HEK293 (cell line): Measurements from ENCODE around the gene SGPL1.

Experiments
- CTCF ChIA-PET: fragments of 350-600 bp; formaldehyde crosslinking; extraction: SDS; loops from one replicate; lab custom pipeline; 2021; ENCODE audit warnings: antibody characterized with exemption; lab: Yijun Ruan, JAX
- POLR2A ChIA-PET: fragments of 300-600 bp; formaldehyde crosslinking; extraction: SDS; loops from one replicate; lab custom pipeline; 2020; ENCODE audit warnings: antibody characterized with exemption, inconsistent platforms; lab: Yijun Ruan, JAX
- H3K27ac ChIP-seq: fragments of 200-500 bp; sonication (Bioruptor generic); 2 replicates; pipeline ENCODE4 v1.5.1; 2014; ENCODE audit warnings: low read depth, low read length, control low read depth, inconsistent platforms; ENCODE audit errors: extremely low read depth
- H3K36me3 ChIP-seq, 2 experiments: fragments of 200-500 bp in 1 of 2; sonication (Bioruptor generic) in 1 of 2; 1 replicate in 1 of 2; 2 replicates in 1 of 2; pipeline ENCODE4 v1.5.1; 2014 to 2017; ENCODE audit warnings: inconsistent platforms in 2 of 2, low read length in 2 of 2; ENCODE audit not compliant: control insufficient read depth in 2 of 2, insufficient read depth in 1 of 2
- H3K4me1 ChIP-seq: fragments of 200-500 bp; sonication (Bioruptor generic); 2 replicates; pipeline ENCODE4 v1.5.1; 2014; ENCODE audit warnings: mild to moderate bottlenecking, low read length, inconsistent platforms; ENCODE audit not compliant: control insufficient read depth, insufficient read depth
- H3K4me3 ChIP-seq: 2 replicates; pipeline ENCODE4 v1.5.1; 2011; ENCODE audit warnings: low read depth, mild to moderate bottlenecking, control low read depth, low read length, moderate library complexity
- H3K9me3 ChIP-seq: fragments of 200-500 bp; sonication (Bioruptor generic); 2 replicates; pipeline ENCODE4 v1.5.1; 2014; ENCODE audit warnings: low read depth, low read length, inconsistent platforms; ENCODE audit not compliant: control insufficient read depth, insufficient read depth
- EGR2 ChIP-seq: fragments of 450-650 bp; formaldehyde crosslinking; IDR thresholded peaks from 2 replicates; pipeline ENCODE4 v1.5.1; 2016; ENCODE audit warnings: low read depth, missing biosample characterization, missing genetic modification characterization
- TRIM28 ChIP-seq: IDR thresholded peaks from 2 replicates; pipeline ENCODE4 v1.6.1; 2011; ENCODE audit warnings: low read length, control low read depth, borderline replicate concordance
- ZBTB1 ChIP-seq: fragments of 450-650 bp; formaldehyde crosslinking; IDR thresholded peaks from 2 replicates; pipeline ENCODE4 v1.5.1; 2016; ENCODE audit warnings: missing biosample characterization, missing genetic modification characterization
- ZBTB20 ChIP-seq: fragments of 450-650 bp; formaldehyde crosslinking; IDR thresholded peaks from 2 replicates; pipeline ENCODE4 v1.5.1; 2016; ENCODE audit warnings: missing biosample characterization, missing genetic modification characterization
- ZFP69B ChIP-seq: fragments of 450-650 bp; formaldehyde crosslinking; IDR thresholded peaks from 2 replicates; pipeline ENCODE4 v1.5.1; 2016; ENCODE audit warnings: missing biosample characterization, missing genetic modification characterization
- ZNF114 ChIP-seq: fragments of 450-650 bp; formaldehyde crosslinking; IDR thresholded peaks from 2 replicates; pipeline ENCODE4 v1.5.0; 2017; ENCODE audit warnings: missing biosample characterization, missing genetic modification characterization
- ZNF174 ChIP-seq: fragments of 450-650 bp; formaldehyde crosslinking; IDR thresholded peaks from 2 replicates; pipeline ENCODE4 v1.5.0; 2017; ENCODE audit warnings: missing biosample characterization, mild to moderate bottlenecking, missing genetic modification characterization
- ZNF274 ChIP-seq, 2 experiments: fragments of 200-500 bp in 1 of 2; fragments of 450-650 bp in 1 of 2; sonication (Bioruptor generic) in 1 of 2; formaldehyde crosslinking in 1 of 2; IDR thresholded peaks; 2 replicates each; pipeline versions ENCODE4 v1.5.1 to v1.6.1; 2014 to 2016; ENCODE audit warnings: borderline replicate concordance in 1 of 2, inconsistent platforms in 1 of 2, low read length in 1 of 2, missing biosample characterization in 1 of 2, missing genetic modification characterization in 1 of 2
- ZNF391 ChIP-seq: fragments of 450-650 bp; formaldehyde crosslinking; IDR thresholded peaks from 2 replicates; pipeline ENCODE4 v1.5.1; 2016; ENCODE audit warnings: low read depth, missing biosample characterization, missing genetic modification characterization, borderline replicate concordance
- ZNF404 ChIP-seq: fragments of 450-650 bp; formaldehyde crosslinking; IDR thresholded peaks from 2 replicates; pipeline ENCODE4 v1.5.1; 2017; ENCODE audit warnings: missing biosample characterization, missing genetic modification characterization
- ZNF521 ChIP-seq: fragments of 450-650 bp; formaldehyde crosslinking; IDR thresholded peaks from 2 replicates; pipeline ENCODE4 v1.5.1; 2017; ENCODE audit warnings: missing biosample characterization, mild to moderate bottlenecking, missing genetic modification characterization
- ZNF621 ChIP-seq: fragments of 450-650 bp; formaldehyde crosslinking; IDR thresholded peaks from 2 replicates; pipeline ENCODE4 v1.5.1; 2017; ENCODE audit warnings: missing biosample characterization, missing genetic modification characterization
- ZNF629 ChIP-seq: fragments of 450-650 bp; formaldehyde crosslinking; IDR thresholded peaks from 2 replicates; pipeline ENCODE4 v1.5.1; 2017; ENCODE audit warnings: missing biosample characterization, missing genetic modification characterization
- ZNF701 ChIP-seq: fragments of 450-650 bp; formaldehyde crosslinking; IDR thresholded peaks from 2 replicates; pipeline ENCODE4 v1.5.1; 2016; ENCODE audit warnings: missing biosample characterization, missing genetic modification characterization
- TF ChIP-seq, protein P1 (sequence below): fragments of 450-650 bp; formaldehyde crosslinking; conservative IDR thresholded peaks from 2 replicates; pipeline ENCODE4 v1.5.1; 2016; ENCODE audit warnings: low read depth, missing biosample characterization, missing genetic modification characterization
- TF ChIP-seq, protein P2 (sequence below): fragments of 450-650 bp; formaldehyde crosslinking; IDR thresholded peaks from 2 replicates; pipeline ENCODE4; 2016; ENCODE audit warnings: missing biosample characterization, missing genetic modification characterization
- TF ChIP-seq, protein P3 (sequence below): fragments of 450-650 bp; formaldehyde crosslinking; IDR thresholded peaks from 2 replicates; pipeline ENCODE4 v1.5.1; 2016; ENCODE audit warnings: missing biosample characterization, missing genetic modification characterization
- TF ChIP-seq, protein P4 (sequence below): IDR thresholded peaks from 2 replicates; pipeline ENCODE4 v1.6.1; 2011; ENCODE audit warnings: mild to moderate bottlenecking, low read depth, low read length, borderline replicate concordance
- TF ChIP-seq, protein P5 (sequence below): fragments of 450-650 bp; formaldehyde crosslinking; IDR thresholded peaks from 2 replicates; pipeline ENCODE4 v1.5.1; 2017; ENCODE audit warnings: missing biosample characterization, missing genetic modification characterization

Gene SGPL1

DNA sequence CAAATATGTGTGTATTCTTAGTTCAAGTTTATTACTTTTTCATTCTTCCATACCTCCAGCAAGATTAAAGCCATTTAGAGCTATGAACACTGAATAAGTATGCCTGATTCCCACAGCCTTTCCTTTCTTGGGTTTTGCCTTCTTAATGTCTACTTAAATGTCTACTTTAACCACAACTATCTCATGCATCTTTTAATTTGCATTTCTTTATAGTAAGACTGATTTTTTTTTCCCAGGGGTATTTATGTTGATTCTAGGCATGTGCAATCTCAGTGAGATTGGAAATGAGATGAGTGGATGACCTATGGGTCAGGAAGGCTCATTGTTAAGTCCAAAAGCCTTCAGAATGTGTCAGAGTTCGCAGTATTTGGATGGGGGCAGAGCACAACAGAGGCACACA, 69.0 kb downstream of the SGPL1 start:
- H3K4me3 ChIP-seq = no peak overlapping the region
- CTCF ChIA-PET = interaction anchor here (2.0 kb wide), 1 partner anchor 18 kb away, joined by 6 read pairs; no protein-coding TSS in a partner anchor
- peaks cover 4% of the 10 kb centered on the region for H3K4me1 ChIP-seq
- H3K27ac ChIP-seq = no peak overlapping the region
- peaks cover 12 to 50% of the 10 kb centered on the region in 2 experiments for H3K36me3 ChIP-seq
- no peaks in the 10 kb centered on the region for H3K9me3 ChIP-seq
- TF ChIP-seq ZNF521 (tag by site-specific recombination) (no peak), TRIM28 (no peak), ZNF174 (tag by site-specific recombination) (no peak), ZNF114 (tag by site-specific recombination) (no peak), ZNF391 (no peak), ZNF621 (tag by site-specific recombination) (no peak), ZNF701 (tag by site-specific recombination) (no peak), EGR2 (tag by site-specific recombination) (no peak), ZNF274 (IDR thresholded peaks at IDR 0.05; ENCODE audit: low read length) (no peak), ZNF274 (tag by site-specific recombination; IDR thresholded peaks at IDR 0.05; ENCODE audit: borderline replicate concordance) (no peak), ZFP69B (tag by site-specific recombination) (no peak), ZNF404 (tag by site-specific recombination) (no peak), ZBTB1 (no peak), ZBTB20 (tag by site-specific recombination) (no peak), ZNF629 (tag by site-specific recombination) (no peak)
- TF ChIP-seq, protein P1, sequence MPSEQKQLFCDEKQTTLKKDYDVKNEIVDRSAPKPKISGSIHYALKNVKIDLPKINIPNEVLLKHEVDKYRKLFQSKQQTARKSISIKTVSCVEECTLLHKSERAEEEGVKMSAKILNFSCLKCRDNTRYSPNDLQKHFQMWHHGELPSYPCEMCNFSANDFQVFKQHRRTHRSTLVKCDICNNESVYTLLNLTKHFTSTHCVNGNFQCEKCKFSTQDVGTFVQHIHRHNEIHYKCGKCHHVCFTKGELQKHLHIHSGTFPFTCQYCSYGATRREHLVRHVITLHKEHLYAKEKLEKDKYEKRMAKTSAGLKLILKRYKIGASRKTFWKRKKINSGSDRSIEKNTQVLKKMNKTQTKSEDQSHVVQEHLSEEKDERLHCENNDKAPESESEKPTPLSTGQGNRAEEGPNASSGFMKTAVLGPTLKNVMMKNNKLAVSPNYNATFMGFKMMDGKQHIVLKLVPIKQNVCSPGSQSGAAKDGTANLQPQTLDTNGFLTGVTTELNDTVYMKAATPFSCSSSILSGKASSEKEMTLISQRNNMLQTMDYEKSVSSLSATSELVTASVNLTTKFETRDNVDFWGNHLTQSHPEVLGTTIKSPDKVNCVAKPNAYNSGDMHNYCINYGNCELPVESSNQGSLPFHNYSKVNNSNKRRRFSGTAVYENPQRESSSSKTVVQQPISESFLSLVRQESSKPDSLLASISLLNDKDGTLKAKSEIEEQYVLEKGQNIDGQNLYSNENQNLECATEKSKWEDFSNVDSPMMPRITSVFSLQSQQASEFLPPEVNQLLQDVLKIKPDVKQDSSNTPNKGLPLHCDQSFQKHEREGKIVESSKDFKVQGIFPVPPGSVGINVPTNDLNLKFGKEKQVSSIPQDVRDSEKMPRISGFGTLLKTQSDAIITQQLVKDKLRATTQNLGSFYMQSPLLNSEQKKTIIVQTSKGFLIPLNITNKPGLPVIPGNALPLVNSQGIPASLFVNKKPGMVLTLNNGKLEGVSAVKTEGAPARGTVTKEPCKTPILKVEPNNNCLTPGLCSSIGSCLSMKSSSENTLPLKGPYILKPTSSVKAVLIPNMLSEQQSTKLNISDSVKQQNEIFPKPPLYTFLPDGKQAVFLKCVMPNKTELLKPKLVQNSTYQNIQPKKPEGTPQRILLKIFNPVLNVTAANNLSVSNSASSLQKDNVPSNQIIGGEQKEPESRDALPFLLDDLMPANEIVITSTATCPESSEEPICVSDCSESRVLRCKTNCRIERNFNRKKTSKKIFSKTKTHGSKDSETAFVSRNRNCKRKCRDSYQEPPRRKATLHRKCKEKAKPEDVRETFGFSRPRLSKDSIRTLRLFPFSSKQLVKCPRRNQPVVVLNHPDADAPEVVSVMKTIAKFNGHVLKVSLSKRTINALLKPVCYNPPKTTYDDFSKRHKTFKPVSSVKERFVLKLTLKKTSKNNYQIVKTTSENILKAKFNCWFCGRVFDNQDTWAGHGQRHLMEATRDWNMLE (tag by site-specific recombination) = no peak
- TF ChIP-seq, protein P2, sequence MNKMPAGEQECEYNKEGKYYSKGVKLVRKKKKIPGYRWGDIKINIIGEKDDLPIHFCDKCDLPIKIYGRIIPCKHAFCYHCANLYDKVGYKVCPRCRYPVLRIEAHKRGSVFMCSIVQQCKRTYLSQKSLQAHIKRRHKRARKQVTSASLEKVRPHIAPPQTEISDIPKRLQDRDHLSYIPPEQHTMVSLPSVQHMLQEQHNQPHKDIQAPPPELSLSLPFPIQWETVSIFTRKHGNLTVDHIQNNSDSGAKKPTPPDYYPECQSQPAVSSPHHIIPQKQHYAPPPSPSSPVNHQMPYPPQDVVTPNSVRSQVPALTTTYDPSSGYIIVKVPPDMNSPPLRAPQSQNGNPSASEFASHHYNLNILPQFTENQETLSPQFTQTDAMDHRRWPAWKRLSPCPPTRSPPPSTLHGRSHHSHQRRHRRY (tag by site-specific recombination) = no peak
- TF ChIP-seq, protein P3, sequence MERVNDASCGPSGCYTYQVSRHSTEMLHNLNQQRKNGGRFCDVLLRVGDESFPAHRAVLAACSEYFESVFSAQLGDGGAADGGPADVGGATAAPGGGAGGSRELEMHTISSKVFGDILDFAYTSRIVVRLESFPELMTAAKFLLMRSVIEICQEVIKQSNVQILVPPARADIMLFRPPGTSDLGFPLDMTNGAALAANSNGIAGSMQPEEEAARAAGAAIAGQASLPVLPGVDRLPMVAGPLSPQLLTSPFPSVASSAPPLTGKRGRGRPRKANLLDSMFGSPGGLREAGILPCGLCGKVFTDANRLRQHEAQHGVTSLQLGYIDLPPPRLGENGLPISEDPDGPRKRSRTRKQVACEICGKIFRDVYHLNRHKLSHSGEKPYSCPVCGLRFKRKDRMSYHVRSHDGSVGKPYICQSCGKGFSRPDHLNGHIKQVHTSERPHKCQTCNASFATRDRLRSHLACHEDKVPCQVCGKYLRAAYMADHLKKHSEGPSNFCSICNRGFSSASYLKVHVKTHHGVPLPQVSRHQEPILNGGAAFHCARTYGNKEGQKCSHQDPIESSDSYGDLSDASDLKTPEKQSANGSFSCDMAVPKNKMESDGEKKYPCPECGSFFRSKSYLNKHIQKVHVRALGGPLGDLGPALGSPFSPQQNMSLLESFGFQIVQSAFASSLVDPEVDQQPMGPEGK = no peak
- TF ChIP-seq, protein P4, sequence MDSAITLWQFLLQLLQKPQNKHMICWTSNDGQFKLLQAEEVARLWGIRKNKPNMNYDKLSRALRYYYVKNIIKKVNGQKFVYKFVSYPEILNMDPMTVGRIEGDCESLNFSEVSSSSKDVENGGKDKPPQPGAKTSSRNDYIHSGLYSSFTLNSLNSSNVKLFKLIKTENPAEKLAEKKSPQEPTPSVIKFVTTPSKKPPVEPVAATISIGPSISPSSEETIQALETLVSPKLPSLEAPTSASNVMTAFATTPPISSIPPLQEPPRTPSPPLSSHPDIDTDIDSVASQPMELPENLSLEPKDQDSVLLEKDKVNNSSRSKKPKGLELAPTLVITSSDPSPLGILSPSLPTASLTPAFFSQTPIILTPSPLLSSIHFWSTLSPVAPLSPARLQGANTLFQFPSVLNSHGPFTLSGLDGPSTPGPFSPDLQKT = no peak
- TF ChIP-seq, protein P5, sequence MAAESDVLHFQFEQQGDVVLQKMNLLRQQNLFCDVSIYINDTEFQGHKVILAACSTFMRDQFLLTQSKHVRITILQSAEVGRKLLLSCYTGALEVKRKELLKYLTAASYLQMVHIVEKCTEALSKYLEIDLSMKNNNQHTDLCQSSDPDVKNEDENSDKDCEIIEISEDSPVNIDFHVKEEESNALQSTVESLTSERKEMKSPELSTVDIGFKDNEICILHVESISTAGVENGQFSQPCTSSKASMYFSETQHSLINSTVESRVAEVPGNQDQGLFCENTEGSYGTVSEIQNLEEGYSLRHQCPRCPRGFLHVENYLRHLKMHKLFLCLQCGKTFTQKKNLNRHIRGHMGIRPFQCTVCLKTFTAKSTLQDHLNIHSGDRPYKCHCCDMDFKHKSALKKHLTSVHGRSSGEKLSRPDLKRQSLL (tag by site-specific recombination) = no peak
- POLR2A ChIA-PET = no interaction called here
